Epithelial cell of proximal tubule (primary cell): ENCODE data around the gene ZFHX3. TPM values are rescaled to one million over a fixed set of nuclear protein-coding genes. Genes with fewer than 3 reads are reported as not detected.
A peak's percentile ranks its signal among the peaks of the same experiment; 100 is the strongest.

Experiments
- DNase-seq: peaks from one replicate; pipeline ENCODE4 v3.0.0-alpha.2; 2011; ENCODE audit warnings: low read depth
- H3K4me3 ChIP-seq: 2 replicates; pipeline ENCODE4 v1.5.1; 2011; ENCODE audit warnings: low read depth, mild to moderate bottlenecking, low read length
- CTCF ChIP-seq: conservative IDR thresholded peaks from 2 replicates; pipeline ENCODE4 v1.5.1; 2012; ENCODE audit warnings: low read depth, mild to moderate bottlenecking, low read length
- total RNA-seq: library from RNA; depleted of rRNA; stranded (reverse); fragments of >200 nt; gene quantifications from 2 replicates; pipeline ENCODE4 v1.2.3, GENCODE V29; 2015

ZFHX3 gene
- total RNA-seq, 1 donor from 2014 or later: 9.6 TPM

GRCh38 chr16:72856797-72857196, 191.1 kb downstream of the ZFHX3 start:
- no peak overlapping the region for H3K4me3 ChIP-seq
- DNase-seq: no peak
- peak; percentile 60 for TF ChIP-seq CTCF

- no peak for DNase-seq
- no peak for TF ChIP-seq CTCF
- H3K4me3 ChIP-seq: no peak overlapping the region
Measured at GRCh38 chr16:72854267-72854959, 193.5 kb downstream of the ZFHX3 start.

- no peak for DNase-seq
- TF ChIP-seq CTCF: no peak
Measured at GRCh38 chr16:72853575-72854266, 194.2 kb downstream of the ZFHX3 start.

GRCh38 chr16:72852421-72852820, 195.5 kb downstream of the ZFHX3 start:
- TF ChIP-seq CTCF: no peak
- H3K4me3 ChIP-seq: no peak overlapping the region
- no peak for DNase-seq

More at GRCh38 chr16:72853575-72854266, 194.2 kb downstream of the ZFHX3 start:
- H3K4me3 ChIP-seq: no peak overlapping the region

- DNase-seq: no peak
- no peak for TF ChIP-seq CTCF
- H3K4me3 ChIP-seq: no peak overlapping the region
Measured at GRCh38 chr16:72850853-72851252, 197.1 kb downstream of the ZFHX3 start.

- TF ChIP-seq CTCF: no peak
- H3K4me3 ChIP-seq: no peak overlapping the region
- DNase-seq: no peak
Measured at GRCh38 chr16:72850021-72850420, 197.9 kb downstream of the ZFHX3 start.
